ENCODE data around the gene PRC1.

DNA sequence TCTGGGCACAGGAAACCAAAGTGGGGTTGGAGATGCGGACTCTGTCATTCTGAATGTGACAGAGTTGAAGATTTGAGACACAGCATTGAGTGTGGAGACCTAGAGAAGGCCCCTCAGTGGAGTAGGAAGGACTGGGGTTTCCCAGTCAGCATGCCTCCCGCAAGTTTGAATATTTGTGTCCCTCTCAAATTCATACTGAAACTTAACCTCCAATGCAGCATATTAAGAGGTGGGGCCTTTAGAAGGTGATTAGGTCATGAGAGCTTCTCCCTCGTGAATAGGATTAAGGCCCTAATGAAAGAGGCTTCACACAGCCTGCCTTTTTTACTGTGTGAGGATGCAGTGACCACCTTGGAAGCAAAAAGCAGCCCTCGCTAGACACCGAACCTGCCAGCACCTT, 70.0 kb downstream of the PRC1 start:
- TF ChIP-seq, protein P1, sequence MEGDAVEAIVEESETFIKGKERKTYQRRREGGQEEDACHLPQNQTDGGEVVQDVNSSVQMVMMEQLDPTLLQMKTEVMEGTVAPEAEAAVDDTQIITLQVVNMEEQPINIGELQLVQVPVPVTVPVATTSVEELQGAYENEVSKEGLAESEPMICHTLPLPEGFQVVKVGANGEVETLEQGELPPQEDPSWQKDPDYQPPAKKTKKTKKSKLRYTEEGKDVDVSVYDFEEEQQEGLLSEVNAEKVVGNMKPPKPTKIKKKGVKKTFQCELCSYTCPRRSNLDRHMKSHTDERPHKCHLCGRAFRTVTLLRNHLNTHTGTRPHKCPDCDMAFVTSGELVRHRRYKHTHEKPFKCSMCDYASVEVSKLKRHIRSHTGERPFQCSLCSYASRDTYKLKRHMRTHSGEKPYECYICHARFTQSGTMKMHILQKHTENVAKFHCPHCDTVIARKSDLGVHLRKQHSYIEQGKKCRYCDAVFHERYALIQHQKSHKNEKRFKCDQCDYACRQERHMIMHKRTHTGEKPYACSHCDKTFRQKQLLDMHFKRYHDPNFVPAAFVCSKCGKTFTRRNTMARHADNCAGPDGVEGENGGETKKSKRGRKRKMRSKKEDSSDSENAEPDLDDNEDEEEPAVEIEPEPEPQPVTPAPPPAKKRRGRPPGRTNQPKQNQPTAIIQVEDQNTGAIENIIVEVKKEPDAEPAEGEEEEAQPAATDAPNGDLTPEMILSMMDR (optimal IDR thresholded peaks at IDR 0.05 in 1 of 3, IDR thresholded peaks at IDR 0.05 in 1 of 3, conservative IDR thresholded peaks at IDR 0.05 in 1 of 3; ENCODE audit: extremely low read depth in 1 of 3, insufficient read depth in 2 of 3, low read length in 3 of 3): no peak
- TF ChIP-seq EZH2 (IDR thresholded peaks at IDR 0.05; ENCODE audit: low read length): no peak
